ENCODE measurements around the gene IGSF21.

IGSF21 gene

GRCh38 chr1:18107369-18108298, at the start of gene IGSF21:
Gene IGSF21, plus strand, starts transcription at chr1:18107798. Its CDS starts 331 bp downstream, at chr1:18108129.
- peak within 1 kb of the TSS; percentile 80 for H3K27ac ChIP-seq
- TF ChIP-seq, protein P1, sequence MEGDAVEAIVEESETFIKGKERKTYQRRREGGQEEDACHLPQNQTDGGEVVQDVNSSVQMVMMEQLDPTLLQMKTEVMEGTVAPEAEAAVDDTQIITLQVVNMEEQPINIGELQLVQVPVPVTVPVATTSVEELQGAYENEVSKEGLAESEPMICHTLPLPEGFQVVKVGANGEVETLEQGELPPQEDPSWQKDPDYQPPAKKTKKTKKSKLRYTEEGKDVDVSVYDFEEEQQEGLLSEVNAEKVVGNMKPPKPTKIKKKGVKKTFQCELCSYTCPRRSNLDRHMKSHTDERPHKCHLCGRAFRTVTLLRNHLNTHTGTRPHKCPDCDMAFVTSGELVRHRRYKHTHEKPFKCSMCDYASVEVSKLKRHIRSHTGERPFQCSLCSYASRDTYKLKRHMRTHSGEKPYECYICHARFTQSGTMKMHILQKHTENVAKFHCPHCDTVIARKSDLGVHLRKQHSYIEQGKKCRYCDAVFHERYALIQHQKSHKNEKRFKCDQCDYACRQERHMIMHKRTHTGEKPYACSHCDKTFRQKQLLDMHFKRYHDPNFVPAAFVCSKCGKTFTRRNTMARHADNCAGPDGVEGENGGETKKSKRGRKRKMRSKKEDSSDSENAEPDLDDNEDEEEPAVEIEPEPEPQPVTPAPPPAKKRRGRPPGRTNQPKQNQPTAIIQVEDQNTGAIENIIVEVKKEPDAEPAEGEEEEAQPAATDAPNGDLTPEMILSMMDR (conservative IDR thresholded peaks at IDR 0.05): peak; percentile 16

- peak overlapping the region; percentile 71 for H3K27ac ChIP-seq
- TF ChIP-seq, protein P1 (conservative IDR thresholded peaks at IDR 0.05): no peak
Observed at GRCh38 chr1:18058206-18058921, 49.2 kb upstream of the IGSF21 start.

- H3K27ac ChIP-seq: peak overlapping the region; percentile 71
- TF ChIP-seq, protein P1 (conservative IDR thresholded peaks at IDR 0.05): no peak
Observed at GRCh38 chr1:18058981-18059605, 48.5 kb upstream of the IGSF21 start.

GRCh38 chr1:18060366-18060765, 47.2 kb upstream of the IGSF21 start:
- TF ChIP-seq, protein P1 (conservative IDR thresholded peaks at IDR 0.05): no peak
- no peak overlapping the region; the same call in 1 of the 2 replicates for H3K27ac ChIP-seq

- TF ChIP-seq, protein P1 (conservative IDR thresholded peaks at IDR 0.05): no peak
- no peak overlapping the region for H3K27ac ChIP-seq
Observed at GRCh38 chr1:18062185-18062584, 45.4 kb upstream of the IGSF21 start.

DNA sequence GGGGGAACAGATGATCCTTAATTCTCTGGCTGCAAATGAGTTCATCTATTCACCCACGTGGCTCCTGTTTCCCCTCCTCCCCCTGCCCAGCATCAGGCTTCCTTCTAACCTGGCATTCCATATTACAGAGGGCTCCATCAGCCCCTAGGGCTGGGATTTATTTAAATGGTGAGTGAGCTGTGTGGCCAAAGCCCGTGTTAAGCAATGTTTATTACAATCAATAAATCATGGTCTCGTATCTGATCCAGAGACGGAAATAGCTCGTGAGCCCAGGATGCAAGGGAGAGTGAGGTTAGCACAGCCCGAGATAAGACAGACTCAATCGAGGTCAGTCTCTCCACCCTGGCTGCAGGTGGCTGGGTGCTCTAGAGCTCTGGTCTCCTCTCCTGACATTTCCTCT, 43.1 kb upstream of the IGSF21 start:
- TF ChIP-seq, protein P1 (conservative IDR thresholded peaks at IDR 0.05): no peak
- H3K27ac ChIP-seq: peak overlapping the region; percentile 74

- no peak overlapping the region for H3K27ac ChIP-seq
- TF ChIP-seq, protein P1 (conservative IDR thresholded peaks at IDR 0.05): no peak
Observed at GRCh38 chr1:18066576-18066975, 41.0 kb upstream of the IGSF21 start.
